ENCODE results near the gene CYBC1.
A peak's percentile ranks its signal among the peaks of the same experiment; 100 is the strongest.

The CYBC1 gene

DNA sequence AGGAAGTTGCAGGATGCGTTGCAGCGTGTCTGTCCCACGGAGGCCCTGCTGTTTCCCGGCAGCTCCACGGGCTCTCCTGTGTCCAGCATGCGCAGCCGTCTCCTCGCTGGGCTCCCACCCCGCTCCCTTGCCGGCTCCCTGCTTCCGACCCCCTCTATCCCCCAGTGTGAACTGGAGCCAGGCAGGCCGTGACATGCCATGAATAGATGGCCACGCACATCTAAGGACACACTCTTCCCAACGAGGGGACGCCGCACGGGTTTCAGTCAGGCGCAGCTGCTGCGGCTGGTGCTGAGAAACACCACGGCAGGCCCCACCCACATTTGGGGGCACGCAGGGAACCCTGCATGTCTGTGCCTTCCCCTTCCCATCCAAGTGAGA, 41.6 kb downstream of the CYBC1 start:
- no peak for DNase-seq (ENCODE audit: low read depth)

DNA sequence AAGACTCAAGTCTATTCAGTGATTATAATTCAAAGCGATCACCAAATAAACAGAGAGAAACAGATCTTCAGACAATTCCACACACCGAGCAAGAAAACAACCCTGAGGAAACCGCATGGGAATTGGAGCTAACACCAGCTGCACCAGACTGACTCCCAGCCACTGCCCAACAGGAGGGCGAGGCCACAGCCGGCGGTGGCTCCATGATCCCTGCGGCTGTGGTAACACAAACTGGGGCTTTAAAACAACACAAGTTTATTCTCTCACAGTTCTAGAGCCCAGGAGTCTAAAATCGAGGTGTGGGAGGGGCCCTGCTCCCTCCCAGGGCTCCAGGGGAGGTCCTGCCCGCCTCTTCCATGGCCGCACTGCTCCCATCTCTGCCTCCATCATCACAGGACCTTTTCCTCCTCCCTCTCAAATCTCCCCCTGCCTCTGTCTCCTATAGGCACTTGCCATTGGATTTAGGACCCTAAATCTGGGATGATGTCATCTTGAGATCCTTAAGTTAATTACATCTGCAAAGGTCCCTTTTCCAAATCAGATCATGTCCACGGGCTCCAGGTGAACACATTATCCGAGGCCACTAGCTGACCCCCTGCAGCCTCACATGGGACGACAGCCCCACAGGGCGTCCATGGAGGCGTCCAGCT, 42.1 kb downstream of the CYBC1 start:
- no peak for DNase-seq (ENCODE audit: low read depth)

DNA sequence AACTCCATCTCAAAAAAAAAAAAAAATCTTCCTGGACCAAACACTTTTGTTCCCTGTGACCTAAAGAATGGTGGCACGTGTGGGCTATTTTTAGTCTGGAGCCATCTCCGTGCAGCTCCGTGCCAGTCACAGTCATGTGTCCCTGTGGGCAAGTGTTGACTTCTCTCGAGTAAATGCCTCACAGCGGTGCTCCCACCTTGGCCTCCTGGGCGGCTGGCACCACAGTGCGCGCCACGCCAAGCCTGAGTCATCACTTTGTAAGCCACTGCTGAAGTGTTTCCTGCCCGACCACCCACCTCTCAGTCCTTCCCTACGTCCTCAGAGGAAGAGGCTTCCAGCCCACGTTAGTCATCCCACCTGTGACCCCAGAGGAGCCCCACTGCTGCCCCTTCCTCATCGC, 43.3 kb downstream of the CYBC1 start:
- DNase-seq (ENCODE audit: low read depth), result no peak

GRCh38 chr17:82406131-82406671, 44.4 kb downstream of the CYBC1 start:
- no peak for DNase-seq (ENCODE audit: low read depth)

DNA sequence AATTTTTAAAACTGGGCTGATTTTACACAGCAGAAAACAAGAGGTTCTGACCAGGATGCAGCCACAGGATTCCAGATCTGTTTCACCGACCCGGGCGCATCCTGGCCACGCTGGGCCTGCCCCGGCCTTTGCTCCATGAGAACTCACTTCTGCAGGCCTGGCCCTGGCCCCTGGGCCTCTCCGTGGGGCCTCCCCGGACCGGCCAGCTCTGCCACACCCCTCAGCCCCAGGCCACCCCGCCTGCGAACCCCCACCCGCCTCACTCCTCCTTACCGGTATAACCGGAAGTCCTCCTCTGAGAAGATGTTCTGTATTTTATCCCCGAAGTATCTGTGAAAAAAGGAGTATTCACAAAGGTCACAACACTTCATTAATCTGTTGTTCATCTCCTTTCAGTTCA, 45.5 kb downstream of the CYBC1 start:
- DNase-seq (ENCODE audit: low read depth), result no peak

DNA sequence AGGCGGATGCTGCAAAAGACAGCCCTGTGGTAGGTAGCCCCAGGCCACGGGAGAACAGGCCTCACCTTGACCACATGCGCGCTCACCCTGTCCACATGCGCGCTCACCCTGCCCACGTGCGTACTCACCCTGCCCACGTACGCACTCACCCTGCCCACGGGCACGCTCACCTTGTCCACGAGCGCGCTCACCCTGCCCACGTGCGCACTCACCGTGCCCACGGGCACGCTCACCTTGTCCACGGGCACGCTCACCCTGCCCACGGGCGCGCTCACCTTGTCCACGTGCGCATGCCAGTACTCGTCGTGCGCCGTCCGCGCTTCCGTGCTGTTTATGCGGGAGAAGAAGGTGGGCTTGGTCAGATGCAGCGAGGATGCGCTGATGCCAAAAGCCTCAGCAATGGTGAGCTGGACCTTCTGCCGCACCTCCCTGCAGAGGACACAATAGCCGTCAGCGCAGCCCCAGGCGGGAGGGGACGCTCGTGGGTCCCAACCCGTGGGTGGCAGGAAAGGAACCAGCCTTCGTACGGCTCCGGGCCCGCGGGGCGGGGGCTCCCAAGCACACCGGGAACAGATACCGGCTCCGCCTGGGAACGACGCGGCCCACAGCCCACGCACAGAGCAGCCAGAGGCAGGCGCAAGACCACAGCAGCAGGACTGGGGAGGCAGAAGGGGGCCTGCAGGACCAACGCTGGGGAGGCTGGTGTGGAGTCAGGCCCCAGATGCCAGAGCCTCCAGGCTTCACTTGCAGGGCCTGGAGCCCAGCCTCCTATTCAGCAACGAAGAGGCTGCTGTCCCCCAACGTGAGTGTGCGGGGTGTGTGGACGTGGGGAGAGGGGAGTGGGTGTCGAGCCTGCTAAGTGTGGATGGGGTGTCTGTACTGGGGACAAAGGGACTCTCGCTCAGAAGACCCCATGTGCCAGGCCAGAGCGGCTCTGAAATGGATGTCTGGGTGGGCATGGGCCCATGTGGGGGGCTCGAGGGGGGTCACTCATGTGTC, 46.6 kb downstream of the CYBC1 start:
- DNase-seq (ENCODE audit: low read depth), result no peak

GRCh38 chr17:82402865-82403264, 47.7 kb downstream of the CYBC1 start:
- DNase-seq (ENCODE audit: low read depth), result no peak

- peak; percentile 10 for DNase-seq (ENCODE audit: low read depth)
Observed at GRCh38 chr17:82400830-82401229, 49.7 kb downstream of the CYBC1 start.

DNA sequence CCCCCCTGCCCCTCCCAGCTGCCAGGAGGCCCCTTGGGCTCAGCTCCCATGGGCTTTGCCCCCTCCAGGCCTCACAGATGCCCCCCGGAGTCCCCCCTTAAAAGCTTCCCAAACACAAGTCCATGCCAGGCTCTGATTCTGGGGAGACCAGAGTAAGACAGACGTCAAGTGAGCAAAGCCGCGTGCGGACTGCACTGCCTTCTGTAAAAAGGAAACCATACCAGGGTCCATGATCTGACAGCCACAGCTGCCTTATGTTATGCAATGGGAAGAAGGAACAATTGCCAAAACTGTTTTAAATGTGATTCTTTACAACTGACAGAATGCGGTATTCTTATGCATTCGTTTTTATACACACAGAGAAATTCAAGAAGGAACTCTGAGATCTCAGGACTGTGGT, 50.3 kb downstream of the CYBC1 start:
- no peak for DNase-seq (ENCODE audit: low read depth)

GRCh38 chr17:82399601-82400101, 50.9 kb downstream of the CYBC1 start:
- DNase-seq (ENCODE audit: low read depth), result no peak

DNA sequence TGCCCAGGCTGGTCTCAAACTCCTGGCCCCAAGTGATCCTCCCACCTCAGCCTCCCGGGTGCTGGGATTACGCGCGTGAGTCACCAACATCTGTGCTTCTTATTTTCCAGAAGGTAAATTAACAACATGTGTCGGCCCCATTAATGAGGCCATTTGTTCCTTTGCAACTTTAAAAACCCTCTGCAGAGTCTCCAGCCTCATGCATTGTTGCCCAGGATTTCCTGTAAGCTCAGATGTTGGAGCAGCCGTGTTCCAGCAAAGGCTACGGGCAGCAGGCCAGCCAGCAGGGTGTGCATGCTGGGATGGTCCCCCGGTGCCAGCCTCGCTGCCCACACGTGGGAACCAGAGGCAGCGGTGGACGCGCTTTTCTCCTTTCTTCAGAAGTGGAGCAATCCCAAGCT, 51.5 kb downstream of the CYBC1 start:
- no peak for DNase-seq (ENCODE audit: low read depth)

GRCh38 chr17:82397449-82398335, 52.9 kb downstream of the CYBC1 start:
- DNase-seq (ENCODE audit: low read depth), result no peak

GRCh38 chr17:82396601-82397435, 53.7 kb downstream of the CYBC1 start:
- DNase-seq (ENCODE audit: low read depth), result no peak

GRCh38 chr17:82394278-82394677, 56.3 kb downstream of the CYBC1 start:
- DNase-seq (ENCODE audit: low read depth), result no peak

DNA sequence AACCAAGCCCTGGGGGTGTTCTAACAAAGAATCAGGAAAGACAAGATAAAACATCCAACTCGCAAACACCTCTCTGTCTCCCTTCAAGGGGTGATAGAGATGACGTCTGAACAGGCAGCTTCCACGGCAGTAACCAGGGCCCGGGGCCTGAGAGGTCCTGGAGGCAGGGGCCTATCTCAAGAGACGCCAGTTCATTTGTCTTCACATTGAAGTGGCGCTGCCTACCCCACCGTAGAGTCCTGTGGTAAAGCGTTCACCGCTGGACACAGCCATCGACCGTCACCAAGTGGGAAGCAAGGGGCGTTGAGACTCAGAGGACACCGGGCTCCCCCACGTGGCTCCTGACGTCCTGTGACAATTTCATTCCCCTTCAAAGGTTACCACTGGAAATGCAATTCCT, 57.6 kb downstream of the CYBC1 start:
- DNase-seq (ENCODE audit: low read depth), result no peak

All from T follicular helper cell (primary cell).